ENCODE measurements around the gene LDLR. TPM values are rescaled to one million over a fixed set of nuclear protein-coding genes. Genes with fewer than 3 reads are reported as not detected.

The LDLR gene
- total RNA-seq, 1 experiment from 2014 or later, result 127 TPM

DNA sequence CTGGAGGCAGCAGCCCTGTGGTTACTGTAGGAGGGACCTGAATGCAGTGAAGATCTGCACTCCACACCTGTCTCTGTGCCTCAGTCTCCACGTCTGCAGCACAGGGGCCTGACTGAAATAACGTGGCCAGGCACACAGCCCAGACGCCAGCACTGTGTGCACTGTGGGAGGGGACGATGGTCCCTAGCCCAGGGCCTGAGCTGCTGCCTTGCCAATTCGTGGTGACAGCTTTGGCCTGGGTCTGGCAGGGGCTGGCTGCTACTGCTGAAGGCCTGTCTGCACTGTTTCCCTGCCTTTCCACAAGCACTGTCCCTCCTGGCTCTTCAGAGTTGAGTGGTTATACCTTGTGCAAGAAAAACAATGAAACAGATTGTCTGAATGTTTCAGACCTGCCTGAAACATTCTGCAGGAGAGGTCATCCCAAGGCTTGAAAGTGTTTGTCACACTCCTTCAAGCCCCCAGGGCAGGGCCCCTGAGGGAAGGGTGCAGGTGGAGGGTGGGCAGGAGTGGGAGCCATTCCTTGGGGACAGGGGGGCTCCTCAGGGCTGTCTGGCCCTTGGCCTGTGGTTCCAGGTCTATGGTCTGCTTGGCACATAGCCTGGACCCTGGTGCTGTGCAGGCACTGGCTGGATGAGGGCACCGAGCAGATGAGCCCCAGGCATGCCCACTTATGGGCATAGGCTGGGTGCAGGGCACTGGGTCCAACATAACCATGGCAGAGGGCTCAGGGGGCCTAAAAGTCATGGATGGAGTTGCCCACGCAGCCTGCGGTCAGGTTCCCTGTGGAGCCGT lies 38.7 kb upstream of the LDLR start:
- peaks cover 48% of the 10 kb centered on the region for H3K36me3 Mint-ChIP-seq (ENCODE audit: insufficient read depth, unreplicated experiment)
- BruUV-seq (replicated peaks), result no TSS peak
- intact Hi-C loops (cut with micrococcal nuclease), result no loop called here
- H3K9me3 Mint-ChIP-seq (ENCODE audit: unreplicated experiment), result no peaks in the 10 kb centered on the region
- ChIA-PET CTCF (interaction anchor here (0.7 to 1.3 kb wide), 3 partner anchors 14 to 109 kb away, joined by 3 read pairs; no protein-coding TSS in a partner anchor), POLR2A (no interaction called here)
- H3K27ac Mint-ChIP-seq (ENCODE audit: low read depth, unreplicated experiment), result no peak overlapping the region
- TF ChIP-seq CTCF (IDR thresholded peaks at IDR 0.05; ENCODE audit: unreplicated experiment), result no peak
- no peaks in the 10 kb centered on the region for H3K27me3 Mint-ChIP-seq (ENCODE audit: insufficient read depth, unreplicated experiment)
- no peaks in the 10 kb centered on the region for H3K4me1 Mint-ChIP-seq (ENCODE audit: insufficient read depth, unreplicated experiment)
- DNase-seq (ENCODE audit: unreplicated experiment), result no peak
- H3K4me3 Mint-ChIP-seq (ENCODE audit: unreplicated experiment), result no peak overlapping the region

DNA sequence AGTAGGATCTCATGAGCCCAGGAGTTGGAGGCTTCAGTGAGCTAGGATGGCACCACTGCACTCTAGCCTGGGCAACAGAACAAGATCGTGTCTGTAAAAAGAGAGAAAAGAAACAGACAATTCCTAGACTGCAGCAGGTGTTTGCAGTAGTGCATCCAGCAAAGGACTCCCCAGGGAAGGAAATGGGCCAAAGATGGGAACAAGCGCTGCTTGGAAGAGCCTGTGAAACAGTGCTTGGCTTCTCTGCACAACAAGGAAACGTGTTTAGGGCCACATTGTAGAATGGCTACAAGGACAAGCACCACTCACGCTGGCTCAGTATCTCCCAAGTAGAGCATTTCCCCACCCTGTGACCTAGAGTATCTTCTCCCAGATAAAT lies 35.5 kb upstream of the LDLR start:
- H3K36me3 Mint-ChIP-seq (ENCODE audit: insufficient read depth, unreplicated experiment), result peaks cover 56% of the 10 kb centered on the region
- intact Hi-C loops (cut with micrococcal nuclease), result no loop called here

DNA sequence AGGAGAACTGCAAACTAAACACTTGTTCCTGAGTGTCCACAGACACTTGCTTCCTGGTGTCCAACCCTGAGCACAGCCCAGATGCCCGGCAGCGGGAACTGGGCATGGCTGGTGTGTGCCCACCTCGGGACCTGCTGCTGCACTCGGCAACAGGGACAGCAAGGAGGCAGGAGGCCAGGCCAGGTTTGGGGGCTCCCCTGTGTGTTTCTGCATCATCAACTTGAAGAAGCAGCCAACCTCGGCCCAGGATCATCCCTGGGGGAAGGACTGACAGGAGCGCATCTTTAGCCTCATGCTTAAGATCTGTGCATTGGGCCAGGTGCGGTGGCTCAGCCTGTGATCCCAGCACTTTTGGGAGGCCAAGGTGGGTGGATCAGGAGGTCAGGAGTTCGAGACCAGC lies 35.1 kb upstream of the LDLR start:
- BruUV-seq (replicated peaks), result no TSS peak
- H3K9me3 Mint-ChIP-seq (ENCODE audit: unreplicated experiment), result no peaks in the 10 kb centered on the region
- no peak for TF ChIP-seq CTCF (IDR thresholded peaks at IDR 0.05; ENCODE audit: unreplicated experiment)
- DNase-seq (ENCODE audit: unreplicated experiment), result no peak
- CTCF ChIA-PET, result no interaction called here
- intact Hi-C loops (cut with micrococcal nuclease), result no loop called here
- no peaks in the 10 kb centered on the region for H3K27me3 Mint-ChIP-seq (ENCODE audit: insufficient read depth, unreplicated experiment)
- no peak overlapping the region for H3K27ac Mint-ChIP-seq (ENCODE audit: low read depth, unreplicated experiment)
- H3K36me3 Mint-ChIP-seq (ENCODE audit: insufficient read depth, unreplicated experiment), result peaks cover 59% of the 10 kb centered on the region
- no peaks in the 10 kb centered on the region for H3K4me1 Mint-ChIP-seq (ENCODE audit: insufficient read depth, unreplicated experiment)
- POLR2A ChIA-PET, result interaction anchor here (0.6 to 1.0 kb wide), 2 partner anchors 37 to 287 kb away, joined by 3 to 4 read pairs; no protein-coding TSS in a partner anchor
- H3K4me3 Mint-ChIP-seq (ENCODE audit: unreplicated experiment), result no peak overlapping the region

More for the DNA sequence above, 35.5 kb upstream of the LDLR start:
- H3K9me3 Mint-ChIP-seq (ENCODE audit: unreplicated experiment), result no peaks in the 10 kb centered on the region
- H3K27ac Mint-ChIP-seq (ENCODE audit: low read depth, unreplicated experiment), result no peak overlapping the region
- no TSS peak for BruUV-seq (replicated peaks)
- CTCF ChIA-PET, result no interaction called here
- H3K4me1 Mint-ChIP-seq (ENCODE audit: insufficient read depth, unreplicated experiment), result no peaks in the 10 kb centered on the region
- TF ChIP-seq CTCF (IDR thresholded peaks at IDR 0.05; ENCODE audit: unreplicated experiment), result no peak
- H3K4me3 Mint-ChIP-seq (ENCODE audit: unreplicated experiment), result no peak overlapping the region
- DNase-seq (ENCODE audit: unreplicated experiment), result no peak
- H3K27me3 Mint-ChIP-seq (ENCODE audit: insufficient read depth, unreplicated experiment), result no peaks in the 10 kb centered on the region
- POLR2A ChIA-PET, result interaction anchor here (0.8 kb wide), 1 partner anchor 36 kb away, joined by 3 read pairs; no protein-coding TSS in a partner anchor

GRCh38 chr19:11054628-11055027 lies 34.6 kb upstream of the LDLR start:
- no peaks in the 10 kb centered on the region for H3K9me3 Mint-ChIP-seq (ENCODE audit: unreplicated experiment)
- BruUV-seq (replicated peaks), result no TSS peak
- H3K27me3 Mint-ChIP-seq (ENCODE audit: insufficient read depth, unreplicated experiment), result no peaks in the 10 kb centered on the region
- no peak overlapping the region for H3K27ac Mint-ChIP-seq (ENCODE audit: low read depth, unreplicated experiment)
- TF ChIP-seq CTCF (IDR thresholded peaks at IDR 0.05; ENCODE audit: unreplicated experiment), result no peak
- H3K36me3 Mint-ChIP-seq (ENCODE audit: insufficient read depth, unreplicated experiment), result peaks cover 63% of the 10 kb centered on the region
- ChIA-PET POLR2A (interaction anchor here (0.6 to 1.0 kb wide), 2 partner anchors 36 to 287 kb away, joined by 3 to 4 read pairs; no protein-coding TSS in a partner anchor), CTCF (no interaction called here)
- DNase-seq (ENCODE audit: unreplicated experiment), result no peak
- H3K4me1 Mint-ChIP-seq (ENCODE audit: insufficient read depth, unreplicated experiment), result no peaks in the 10 kb centered on the region
- intact Hi-C loops (cut with micrococcal nuclease), result no loop called here
- H3K4me3 Mint-ChIP-seq (ENCODE audit: unreplicated experiment), result no peak overlapping the region

Measured in MCF 10A (cell line).